ENCODE measurements around the gene TSACC.

- TF ChIP-seq POLR2AphosphoS5 (IDR thresholded peaks at IDR 0.05; ENCODE audit: low read depth, low read length) (no peak), CTCF (IDR thresholded peaks at IDR 0.05; ENCODE audit: control extremely low read depth in 1 of 3, insufficient read depth in 1 of 3, low read depth in 1 of 3, low read length in 3 of 3) (no peak), SP4 (IDR thresholded peaks at IDR 0.05; ENCODE audit: low read length) (no peak), CHD2 (IDR thresholded peaks at IDR 0.05; ENCODE audit: low read length) (no peak), GABPA (IDR thresholded peaks at IDR 0.05; ENCODE audit: borderline replicate concordance, insufficient read depth, low read length) (no peak), RAD21 (IDR thresholded peaks at IDR 0.05 in 1 of 2, conservative IDR thresholded peaks at IDR 0.05 in 1 of 2; ENCODE audit: low read depth in 2 of 2, low read length in 2 of 2) (no peak), SIN3A (conservative IDR thresholded peaks at IDR 0.05 in 1 of 2, IDR thresholded peaks at IDR 0.05 in 1 of 2; ENCODE audit: low read depth in 1 of 2, low read length in 2 of 2) (no peak), ASH2L (IDR thresholded peaks at IDR 0.05; ENCODE audit: low read length) (no peak), USF2 (IDR thresholded peaks at IDR 0.05; ENCODE audit: low read length) (no peak), TEAD4 (IDR thresholded peaks at IDR 0.05; ENCODE audit: low read depth, low read length) (no peak)
These were observed 40.2 kb downstream of the TSACC start for GRCh38 chr1:156378557-156378956.

Data from H1 (cell line).